Tibial artery (tissue), 4 donors: Measurements from ENCODE around the gene MCCD1.

Source experiments
- DNase-seq, 2 donors: peaks; one replicate each; pipeline ENCODE4 v3.0.0-alpha.2; 2019
- H3K27ac ChIP-seq, 2 donors: fragments of 200-600 bp; sonication (generic) in 1 of 2; 1 replicate in 1 of 2; 2 replicates in 1 of 2; pipeline ENCODE4 v1.5.1; 2018 to 2019; ENCODE audit warnings: mild to moderate bottlenecking in 1 of 2
- H3K27me3 ChIP-seq, 2 donors: fragments of 200-600 bp; sonication (generic) in 1 of 2; one replicate each; pipeline versions ENCODE4 v1.5.1 to v1.6.0; 2016 to 2019
- H3K36me3 ChIP-seq, 3 donors: fragments of 200-600 bp; sonication (generic) in 2 of 3; one replicate each; pipeline ENCODE4 v1.5.1; 2016 to 2019; ENCODE audit warnings: mild to moderate bottlenecking in 2 of 3
- H3K4me1 ChIP-seq, 4 donors: fragments of 200-600 bp; sonication (generic) in 2 of 4; 1 replicate in 3 of 4; 2 replicates in 1 of 4; pipeline ENCODE4 v1.5.1; 2016 to 2019
- H3K4me3 ChIP-seq, 2 donors: fragments of 200-600 bp; sonication (generic) in 1 of 2; 1 replicate in 1 of 2; 2 replicates in 1 of 2; pipeline ENCODE4 v1.5.1; 2018 to 2019; ENCODE audit warnings: mild to moderate bottlenecking in 2 of 2
- H3K9me3 ChIP-seq, 3 donors: fragments of 200-600 bp; sonication (generic) in 1 of 3; one replicate each; pipeline ENCODE4 v1.5.1; 2016 to 2019
- CTCF ChIP-seq, 2 experiments: fragments of 200-600 bp in 1 of 2; fragments of 450-650 bp in 1 of 2; IDR thresholded peaks; one replicate each; pipeline ENCODE4 v1.5.1; 2017 to 2019; ENCODE audit warnings: antibody characterized with exemption in 2 of 2, mild to moderate bottlenecking in 1 of 2, moderate library complexity in 1 of 2
- intact Hi-C: fragments of 100-400 bp; cut with DNase I; formaldehyde crosslinking; loops from one replicate; pipeline ENCODE4 v1.15.0; 2023; ENCODE audit warnings: low total_unique reads

MCCD1 gene

GRCh38 chr6:31567531-31568370 is 39.0 kb downstream of the MCCD1 start:
- H3K4me1 ChIP-seq: no peaks in the 10 kb centered on the region
- DNase-seq: no peak
- no peak overlapping the region for H3K4me3 ChIP-seq
- H3K27ac ChIP-seq: no peak overlapping the region
- H3K36me3 ChIP-seq: no peaks in the 10 kb centered on the region
- TF ChIP-seq CTCF (IDR thresholded peaks at IDR 0.05): no peak
- intact Hi-C loops: no loop called here
- peaks cover 0 to 36% of the 10 kb centered on the region in 2 donors for H3K27me3 ChIP-seq
- H3K9me3 ChIP-seq: no peaks in the 10 kb centered on the region

- Histone ChIP-seq H3K36me3 (no peaks in the 10 kb centered on the region), H3K27me3 (peaks cover 0 to 44% of the 10 kb centered on the region in 2 donors), H3K4me1 (no peaks in the 10 kb centered on the region), H3K4me3 (no peak overlapping the region), H3K27ac (no peak overlapping the region), H3K9me3 (no peaks in the 10 kb centered on the region)
- intact Hi-C loops: no loop called here
- TF ChIP-seq CTCF (IDR thresholded peaks at IDR 0.05): no peak
- DNase-seq: no peak
Observed at GRCh38 chr6:31568537-31568961, 39.8 kb downstream of the MCCD1 start.

- Histone ChIP-seq H3K36me3 (no peaks in the 10 kb centered on the region), H3K27ac (no peak overlapping the region), H3K4me3 (no peak overlapping the region), H3K9me3 (no peaks in the 10 kb centered on the region), H3K4me1 (no peaks in the 10 kb centered on the region), H3K27me3 (peaks cover 0 to 48% of the 10 kb centered on the region in 2 donors)
- intact Hi-C loops: no loop called here
- no peak for DNase-seq
- no peak for TF ChIP-seq CTCF (IDR thresholded peaks at IDR 0.05)
Observed at GRCh38 chr6:31569861-31570536, 41.2 kb downstream of the MCCD1 start.

- no peak within 1 kb of the TSS for H3K4me3 ChIP-seq
- no peaks in the 10 kb centered on the region for H3K4me1 ChIP-seq
- peaks cover 0 to 32% of the 10 kb centered on the region in 2 donors for H3K27me3 ChIP-seq
- H3K27ac ChIP-seq: no peak within 1 kb of the TSS
- H3K36me3 ChIP-seq: no peaks in the 10 kb centered on the region
- DNase-seq: no peak
- H3K9me3 ChIP-seq: no peaks in the 10 kb centered on the region
- TF ChIP-seq CTCF (IDR thresholded peaks at IDR 0.05): no peak
- intact Hi-C loops: no loop called here
Observed at GRCh38 chr6:31572041-31572911, 43.5 kb downstream of the MCCD1 start, which contains the start of gene LTA. Gene LTA, plus strand, starts transcription at chr6:31572289. Its CDS starts 454 bp downstream, at chr6:31572743.
